ENCODE data around the gene ARHGEF28. TPM values are rescaled to one million over a fixed set of nuclear protein-coding genes. Genes with fewer than 3 reads are reported as not detected.

ARHGEF28 gene
- total RNA-seq, 1 experiment from 2014 or later, result 0.57 TPM

DNA sequence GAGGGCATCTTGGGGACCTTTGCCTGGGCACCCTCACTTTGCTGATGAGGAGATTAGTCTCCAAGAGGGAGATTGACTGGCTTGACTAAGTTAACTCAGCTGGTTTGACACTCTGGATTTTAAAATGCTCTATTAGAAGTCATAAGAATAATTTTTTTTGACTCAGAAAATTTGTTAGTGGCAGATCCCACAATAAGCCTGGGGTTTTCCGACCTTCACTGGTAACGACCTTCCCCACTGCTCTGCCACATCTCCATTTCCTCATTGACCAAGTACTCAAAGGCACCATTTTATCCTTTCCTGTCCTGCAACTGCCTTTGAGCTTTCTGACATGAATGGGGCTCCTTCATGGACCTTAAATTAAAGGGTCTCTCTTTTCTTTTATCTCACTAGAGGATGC, 67.0 kb downstream of the ARHGEF28 start:
- no peak overlapping the region for H3K18ac ChIP-seq (ENCODE audit: insufficient read length, low read depth, low read length)
- no CpG with 5 or more reads among the region's 2 CpGs for WGBS (ENCODE audit: extremely low coverage, insufficient read length, low lambda C conversion rate)
- peaks cover 8% of the 10 kb centered on the region; the same call in 1 of the 2 replicates for H3K4me1 ChIP-seq (ENCODE audit: insufficient read depth, low read length)
- H2AFZ ChIP-seq (ENCODE audit: low read length), result no peak overlapping the region
- no peak overlapping the region for H3K27ac ChIP-seq (ENCODE audit: insufficient read length, low read depth, low read length)
- no peaks in the 10 kb centered on the region; the same call in none of the 2 replicates for H3K27me3 Mint-ChIP-seq (ENCODE audit: low read depth)
- H3K4me3 Mint-ChIP-seq, result no peak overlapping the region
- no peak overlapping the region for H2BK15ac ChIP-seq (ENCODE audit: low read depth, low read length)
- no peaks in the 10 kb centered on the region for H3K27me3 ChIP-seq (ENCODE audit: insufficient read depth, low read length)
- no peak for DNase-seq
- no peaks in the 10 kb centered on the region for H3K79me2 ChIP-seq (ENCODE audit: insufficient read depth, low read length)
- no peak overlapping the region for H3K9ac ChIP-seq (ENCODE audit: extremely low read depth, insufficient read length, low read length)
- H4K8ac ChIP-seq (replicated peaks; ENCODE audit: insufficient read length, low read depth, low read length), result no peak overlapping the region
- no peak overlapping the region for H3K4ac ChIP-seq (ENCODE audit: low read depth, low read length)
- H4K20me1 ChIP-seq (ENCODE audit: control insufficient read depth, insufficient read depth, insufficient read length), result no peaks in the 10 kb centered on the region
- no peak overlapping the region for H2BK5ac ChIP-seq (ENCODE audit: insufficient read length, low read length)
- H3K23me2 ChIP-seq (ENCODE audit: insufficient read length, low read depth, low read length, poor library complexity, severe bottlenecking), result no peaks in the 10 kb centered on the region
- H3K9me3 Mint-ChIP-seq, result no peaks in the 10 kb centered on the region
- no peaks in the 10 kb centered on the region for H3K36me3 Mint-ChIP-seq (ENCODE audit: insufficient read depth in 1 of 3, low read depth in 3 of 3)
- H3K4me2 ChIP-seq (ENCODE audit: insufficient read depth, insufficient read length, low read length), result no peak overlapping the region
- TF ChIP-seq, protein P1, sequence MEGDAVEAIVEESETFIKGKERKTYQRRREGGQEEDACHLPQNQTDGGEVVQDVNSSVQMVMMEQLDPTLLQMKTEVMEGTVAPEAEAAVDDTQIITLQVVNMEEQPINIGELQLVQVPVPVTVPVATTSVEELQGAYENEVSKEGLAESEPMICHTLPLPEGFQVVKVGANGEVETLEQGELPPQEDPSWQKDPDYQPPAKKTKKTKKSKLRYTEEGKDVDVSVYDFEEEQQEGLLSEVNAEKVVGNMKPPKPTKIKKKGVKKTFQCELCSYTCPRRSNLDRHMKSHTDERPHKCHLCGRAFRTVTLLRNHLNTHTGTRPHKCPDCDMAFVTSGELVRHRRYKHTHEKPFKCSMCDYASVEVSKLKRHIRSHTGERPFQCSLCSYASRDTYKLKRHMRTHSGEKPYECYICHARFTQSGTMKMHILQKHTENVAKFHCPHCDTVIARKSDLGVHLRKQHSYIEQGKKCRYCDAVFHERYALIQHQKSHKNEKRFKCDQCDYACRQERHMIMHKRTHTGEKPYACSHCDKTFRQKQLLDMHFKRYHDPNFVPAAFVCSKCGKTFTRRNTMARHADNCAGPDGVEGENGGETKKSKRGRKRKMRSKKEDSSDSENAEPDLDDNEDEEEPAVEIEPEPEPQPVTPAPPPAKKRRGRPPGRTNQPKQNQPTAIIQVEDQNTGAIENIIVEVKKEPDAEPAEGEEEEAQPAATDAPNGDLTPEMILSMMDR (conservative IDR thresholded peaks at IDR 0.05), result no peak
- H2BK20ac ChIP-seq (ENCODE audit: low read depth, low read length, poor library complexity, severe bottlenecking), result no peak overlapping the region
- no peak overlapping the region for H3K14ac ChIP-seq (ENCODE audit: insufficient read depth, low read length)
- no peak overlapping the region for H4K91ac ChIP-seq (ENCODE audit: insufficient read length, low read depth, low read length)
- H3K23ac ChIP-seq (ENCODE audit: insufficient read length, low read depth, low read length), result no peak overlapping the region
- no peak overlapping the region for H2AK5ac ChIP-seq (ENCODE audit: insufficient read length, low read length)
- no peak overlapping the region for H3K56ac ChIP-seq (ENCODE audit: insufficient read length, low read depth, low read length)
- H3K79me1 ChIP-seq (ENCODE audit: insufficient read depth, low read depth, low read length, poor library complexity, severe bottlenecking), result no peaks in the 10 kb centered on the region
- H3K9me3 ChIP-seq (ENCODE audit: control insufficient read depth, low read depth, low read length), result no peaks in the 10 kb centered on the region
- peaks cover 31 to 34% of the 10 kb centered on the region in 2 experiments for H3K4me1 Mint-ChIP-seq
- no peak overlapping the region for H3T11ph ChIP-seq (ENCODE audit: low read length)
- H2BK12ac ChIP-seq (ENCODE audit: insufficient read length, low read depth, low read length), result no peak overlapping the region
- H3K27ac Mint-ChIP-seq, result no peak overlapping the region
- no peak overlapping the region for H4K5ac ChIP-seq (ENCODE audit: insufficient read length, low read depth, low read length)
- no peak overlapping the region for H2BK120ac ChIP-seq (ENCODE audit: low read depth, low read length, poor library complexity, severe bottlenecking)
